GM18951 (cell line): ENCODE measurements around the gene TSC22D2.

Source experiments
- POLR2A ChIP-seq: IDR thresholded peaks from 4 replicates; pipeline ENCODE4 v1.6.1; 2011; ENCODE audit warnings: mild to moderate bottlenecking; ENCODE audit not compliant: insufficient read length, insufficient read depth; ENCODE audit errors: extremely low read depth
- in situ Hi-C: fragments of 300-500 bp; cut with MboI; formaldehyde crosslinking; loops from one replicate; pipeline ENCODE4 v1.12.0; 2022; ENCODE audit warnings: low sequenced_read_pairs, mixed read lengths, inconsistent platforms; ENCODE audit not compliant: unreplicated experiment

TSC22D2 gene

GRCh38 chr3:150511122-150511821 is 103.2 kb downstream of the TSC22D2 start:
- in situ Hi-C loops: no loop called here
- TF ChIP-seq POLR2A: no peak

- in situ Hi-C loops: no loop called here
- no peak for TF ChIP-seq POLR2A
Observed at GRCh38 chr3:150515210-150515609, 107.1 kb downstream of the TSC22D2 start.
